DMS79 (cell line): ENCODE results near the gene KCTD11.
"Not testable (repeated sequence)": the region's sequence is repeated elsewhere in the genome, so short reads cannot be mapped to it uniquely, and the experiment has no call there.

Experiments used
- DNase-seq: peaks from one replicate; lab custom pipeline; 2025; lab: John Stamatoyannopoulos, UW

The KCTD11 gene

DNA sequence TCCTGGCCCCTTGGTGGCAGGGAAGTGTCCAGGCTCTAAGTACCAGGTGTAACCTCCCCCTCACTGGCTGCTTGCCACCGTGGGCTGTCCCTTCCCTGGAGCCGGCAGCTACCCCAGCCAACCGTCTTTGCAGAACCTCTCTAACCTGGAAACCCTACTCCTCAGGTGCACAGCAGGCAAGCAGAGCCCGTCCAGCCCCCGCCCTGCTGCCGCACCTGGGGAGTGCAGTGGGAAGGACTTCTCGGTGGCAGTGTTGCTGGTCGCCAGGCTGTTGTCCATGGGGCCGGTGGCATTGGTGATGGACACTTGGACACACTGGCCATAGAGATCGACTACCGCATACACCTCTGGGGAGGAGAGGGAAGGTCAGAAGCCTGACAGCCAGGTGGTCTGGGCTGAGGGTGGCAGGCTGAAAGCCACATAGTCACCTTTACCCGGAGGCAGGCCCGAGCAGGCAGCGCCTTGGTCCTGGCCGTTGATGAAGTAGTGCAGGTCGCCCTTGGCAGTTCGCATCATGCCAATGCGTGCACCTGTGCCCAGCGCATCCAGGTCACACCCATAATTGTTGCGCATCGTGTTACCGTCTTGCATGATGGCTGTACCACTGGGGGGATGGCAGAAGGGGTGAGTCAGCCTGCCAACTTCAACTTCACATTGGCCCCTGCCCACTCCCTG lies 29.3 kb upstream of the KCTD11 start:
- no peak for DNase-seq

DNA sequence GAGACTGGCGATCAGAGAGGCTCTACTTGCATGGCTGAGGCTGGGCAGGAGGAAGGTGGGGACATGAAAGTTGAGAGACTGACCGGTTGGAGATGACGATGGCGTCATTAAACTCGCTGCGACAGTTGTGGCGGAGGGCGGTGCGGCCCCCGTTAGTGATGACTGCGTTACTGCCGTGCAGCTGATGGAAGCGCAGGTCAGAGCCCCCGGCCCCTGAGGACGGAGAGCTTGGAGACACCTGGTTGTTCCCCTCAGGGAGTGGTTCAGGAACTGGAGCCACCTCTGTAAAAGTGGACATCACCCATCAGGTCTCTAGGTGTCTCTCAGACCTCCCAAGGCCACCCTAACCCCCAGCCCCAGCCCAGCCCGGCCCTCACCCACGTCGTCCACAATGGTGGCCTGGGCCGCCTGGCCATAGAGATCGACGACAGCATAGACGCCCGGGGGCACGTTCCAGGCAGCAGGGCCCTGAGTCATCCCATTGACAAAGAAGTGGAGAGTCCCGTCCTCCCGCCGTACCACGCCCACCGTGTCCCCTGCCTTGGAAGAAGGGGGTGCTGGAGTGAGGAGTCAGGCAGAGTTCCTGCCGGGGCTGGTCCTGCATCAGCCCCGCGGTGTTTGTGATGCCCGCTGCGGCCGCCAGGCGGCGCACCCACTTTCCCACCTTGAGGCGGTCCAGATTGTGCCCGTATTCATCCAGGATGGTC lies 28.1 kb upstream of the KCTD11 start:
- DNase-seq = no peak

DNA sequence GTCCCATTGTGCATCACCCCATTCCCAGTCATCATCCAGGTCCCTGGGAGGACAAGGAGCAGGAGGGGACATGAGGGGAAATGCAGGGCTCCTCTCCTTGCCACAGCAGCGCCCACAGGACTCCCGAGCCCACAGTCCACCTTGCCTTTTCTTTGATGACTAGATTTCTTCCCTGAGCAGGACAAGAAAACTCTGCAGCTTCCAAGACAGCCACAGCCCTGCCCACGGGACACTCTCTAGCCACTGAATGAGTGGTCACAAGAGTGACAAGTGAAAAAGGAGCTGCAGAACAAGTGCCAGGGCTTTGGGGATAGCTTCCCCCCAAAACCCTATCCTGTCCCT lies 27.6 kb upstream of the KCTD11 start:
- no peak for DNase-seq

DNA sequence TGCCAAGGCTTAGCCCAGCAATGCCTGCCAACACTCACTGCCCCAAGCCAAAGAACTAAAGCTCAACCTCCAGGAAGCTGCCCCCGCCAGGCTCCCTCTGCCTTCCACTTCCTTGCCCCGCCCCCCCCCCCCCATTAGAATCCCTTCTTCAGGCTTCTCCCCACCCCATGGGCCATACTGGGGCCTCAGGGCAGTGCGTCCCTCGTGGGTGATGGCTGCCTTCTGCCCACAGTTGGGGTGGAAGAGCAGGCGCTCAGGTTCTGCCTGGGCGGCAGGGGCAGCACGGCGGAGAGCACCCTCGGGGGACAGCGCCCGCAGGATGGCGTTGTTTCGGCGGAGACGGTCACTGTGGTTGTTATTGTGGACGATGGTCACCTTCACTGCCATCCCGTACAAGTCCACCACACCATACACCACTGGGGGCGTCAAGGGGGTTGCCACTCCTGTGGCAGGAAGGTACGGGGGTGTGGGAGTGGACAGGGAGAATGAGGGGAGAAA lies 26.9 kb upstream of the KCTD11 start:
- no peak for DNase-seq

DNA sequence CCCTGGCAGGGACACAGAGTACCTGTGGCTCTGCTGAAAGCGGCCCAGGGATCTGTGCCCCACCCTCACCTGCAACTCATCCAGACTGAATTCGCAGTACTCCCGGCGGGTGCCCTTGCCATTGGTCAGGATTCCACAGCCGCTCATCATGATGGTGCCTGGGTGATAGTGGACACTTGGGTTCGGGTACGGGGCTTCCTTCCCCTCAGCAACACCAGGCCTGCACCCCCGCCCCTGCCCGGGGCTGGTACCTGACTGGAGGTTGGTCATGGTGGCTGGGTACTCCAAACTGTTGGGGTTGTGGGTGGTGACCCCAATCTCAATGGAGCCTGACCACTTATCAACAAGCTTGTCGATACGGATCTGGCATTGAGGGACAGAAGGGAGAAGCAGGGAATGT lies 25.8 kb upstream of the KCTD11 start:
- DNase-seq = no peak

DNA sequence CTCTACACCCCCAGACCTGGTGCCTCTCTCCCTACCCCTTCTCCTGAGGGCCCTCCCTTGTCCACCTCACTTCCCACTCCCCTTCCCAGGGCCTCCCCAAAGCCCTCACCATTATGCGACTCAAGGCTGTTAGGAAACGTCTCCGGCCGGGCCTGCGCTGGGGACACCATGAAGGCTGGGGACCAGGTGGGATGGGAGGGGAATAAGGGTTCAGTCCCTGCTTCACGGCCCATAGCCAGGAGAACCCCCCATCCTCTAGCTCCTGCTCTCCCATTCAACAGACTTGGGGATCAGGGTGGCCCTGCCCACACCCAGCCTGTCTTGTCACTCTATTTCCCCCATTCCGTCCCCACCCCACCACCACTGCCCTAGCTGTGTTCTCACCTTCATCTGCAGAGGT lies 24.9 kb upstream of the KCTD11 start:
- DNase-seq = no peak

DNA sequence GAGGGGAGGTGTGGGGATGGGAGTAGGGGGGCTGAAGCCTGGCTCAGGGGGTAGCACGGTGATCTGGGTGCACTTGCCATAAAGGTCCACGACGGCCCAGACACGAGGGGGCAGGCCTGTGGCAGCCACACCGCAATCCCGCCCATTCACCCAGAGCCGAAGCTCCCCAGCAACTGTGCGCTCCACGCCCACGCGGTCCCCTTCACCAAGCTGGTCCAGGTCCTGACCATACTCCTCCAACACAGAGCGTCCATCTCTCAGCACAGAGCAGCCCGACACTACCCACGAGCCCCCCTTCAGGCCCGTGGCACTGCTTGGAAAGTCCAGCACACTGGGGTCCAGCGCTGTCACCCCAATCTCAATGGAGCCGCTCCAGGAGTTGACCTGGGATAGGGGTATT lies 24.5 kb upstream of the KCTD11 start:
- no peak for DNase-seq

DNA sequence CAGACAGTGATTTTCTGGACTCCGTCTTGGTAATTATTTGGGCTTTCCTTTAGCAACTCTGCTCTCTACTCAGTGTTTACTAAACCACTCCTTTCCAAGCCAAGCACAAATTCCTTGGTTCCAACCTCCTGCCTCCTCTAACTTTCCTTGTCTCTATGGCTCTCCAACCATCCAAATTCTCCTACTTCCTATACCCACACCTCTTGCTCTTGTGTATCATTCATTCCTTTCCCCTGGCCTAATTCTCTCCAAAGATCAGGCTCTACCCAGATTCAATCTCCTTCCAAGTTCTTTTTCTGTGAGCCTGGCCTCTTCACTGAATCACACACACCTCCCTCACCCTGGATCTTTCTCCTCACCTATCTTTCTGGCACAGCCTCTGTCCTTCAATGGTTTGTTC lies 24.0 kb upstream of the KCTD11 start:
- no peak for DNase-seq

DNA sequence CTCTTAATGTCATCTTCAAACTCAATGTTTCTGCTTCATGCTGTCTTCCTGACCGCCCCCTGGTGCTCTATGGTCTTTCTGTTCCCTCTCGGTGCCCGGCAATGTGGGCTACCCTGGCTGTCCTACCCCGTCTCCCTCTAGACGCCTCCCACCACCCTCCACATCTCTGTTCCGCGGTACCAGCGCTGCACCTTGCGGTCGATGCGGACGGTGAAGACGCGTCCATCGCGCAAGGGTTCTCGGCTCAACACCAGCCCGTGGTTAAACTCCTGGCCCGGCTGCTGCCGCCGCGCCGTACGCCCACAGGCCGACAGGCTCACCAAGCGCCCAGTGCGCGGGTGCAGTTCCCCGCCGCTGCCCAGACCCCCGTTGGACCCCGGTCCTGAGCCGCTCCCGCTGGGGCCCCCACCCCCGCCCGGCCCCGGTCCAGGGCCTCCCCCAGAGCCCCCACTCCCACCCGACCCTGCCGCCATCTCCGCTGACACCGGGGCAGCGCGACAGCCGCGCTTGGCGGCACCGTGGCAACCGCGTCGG lies 23.1 kb upstream of the KCTD11 start, which contains the start of gene NEURL4:
Gene NEURL4 (minus strand): TSS at position 496 of the 534 bp plus-strand sequence. CDS start 23 bp downstream, at position 473.
- DNase-seq = peak; percentile 7

DNA sequence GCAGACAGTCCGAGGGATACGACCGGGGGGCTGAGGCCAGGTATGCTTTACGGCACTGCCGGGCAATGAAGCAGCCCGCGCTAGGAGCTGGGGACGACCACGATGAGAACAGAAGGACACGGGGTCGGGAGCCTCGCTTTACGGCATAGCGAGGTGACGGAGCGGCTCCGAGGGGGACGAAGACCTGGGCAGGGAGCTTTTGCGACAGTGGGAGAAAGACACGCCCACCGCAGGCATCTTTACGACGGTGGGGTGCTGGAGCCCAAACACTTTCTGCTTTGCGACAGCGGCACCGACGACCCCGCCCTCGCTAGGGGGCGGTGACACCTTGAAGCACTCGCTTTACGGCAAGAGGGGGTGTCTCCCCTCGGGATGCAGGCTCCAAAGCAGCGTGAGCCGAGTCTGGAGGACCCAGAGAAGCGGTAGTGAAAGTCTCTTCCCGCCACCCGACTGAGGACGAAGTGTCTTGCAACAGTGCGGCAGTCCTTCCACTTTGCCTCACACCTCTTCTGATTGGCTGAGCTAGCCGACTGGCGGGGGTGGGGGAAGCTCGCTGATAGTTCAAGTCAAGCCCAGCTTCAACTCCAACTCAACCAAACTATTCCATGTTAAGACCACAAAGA lies 22.5 kb upstream of the KCTD11 start:
- peak; percentile 98 for DNase-seq

DNA sequence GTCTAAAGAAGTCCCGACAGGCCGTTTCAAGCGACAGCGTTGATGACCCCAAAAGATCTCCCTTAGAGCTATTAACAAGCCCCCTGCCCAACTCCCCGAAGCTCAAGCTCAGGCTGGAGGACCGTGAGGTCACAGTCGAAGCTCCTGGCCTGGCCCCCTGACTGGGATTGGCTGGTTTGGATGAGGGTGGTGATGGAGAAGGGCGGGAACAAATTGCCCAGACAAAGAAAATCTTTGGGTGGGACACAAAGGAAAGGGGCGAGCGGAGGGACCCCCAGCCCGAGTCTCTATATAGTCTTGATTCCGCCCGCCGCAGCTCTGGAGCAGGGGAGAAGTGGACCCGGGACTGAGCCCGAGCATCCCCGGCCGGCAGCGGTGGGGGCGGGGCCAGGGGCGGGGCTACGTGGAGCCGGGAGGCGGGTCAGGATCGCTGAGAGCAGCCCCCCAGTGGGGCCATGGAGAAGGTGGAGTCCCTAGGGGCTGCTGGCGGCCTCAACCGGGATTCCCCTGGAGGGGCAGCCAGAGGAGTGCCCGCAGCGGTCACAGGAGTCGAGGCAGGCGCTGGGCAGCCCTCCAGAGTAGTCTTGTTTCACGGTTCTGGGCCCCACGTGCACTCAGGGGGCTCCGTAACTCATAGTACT lies 21.8 kb upstream of the KCTD11 start:
- peak; percentile 75 for DNase-seq

DNA sequence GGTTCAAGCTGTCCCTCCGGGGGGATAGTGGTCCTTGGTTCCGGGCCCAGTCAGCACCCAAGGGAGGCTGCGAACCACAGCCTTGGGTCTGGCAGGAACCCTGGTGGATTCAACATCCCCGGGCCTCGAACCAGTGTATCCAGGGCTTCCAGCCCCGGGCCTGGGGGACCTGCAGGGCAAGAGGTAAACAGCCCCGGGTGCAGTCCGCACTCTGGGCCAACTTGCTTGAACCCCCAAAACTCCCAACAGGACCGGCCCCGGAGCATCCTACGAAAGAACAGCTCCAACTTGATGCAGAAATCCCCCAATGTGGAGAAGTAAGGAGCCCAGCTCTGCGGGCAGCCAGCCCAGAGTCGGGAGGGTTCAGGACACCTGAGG lies 21.3 kb upstream of the KCTD11 start:
- no peak for DNase-seq

DNA sequence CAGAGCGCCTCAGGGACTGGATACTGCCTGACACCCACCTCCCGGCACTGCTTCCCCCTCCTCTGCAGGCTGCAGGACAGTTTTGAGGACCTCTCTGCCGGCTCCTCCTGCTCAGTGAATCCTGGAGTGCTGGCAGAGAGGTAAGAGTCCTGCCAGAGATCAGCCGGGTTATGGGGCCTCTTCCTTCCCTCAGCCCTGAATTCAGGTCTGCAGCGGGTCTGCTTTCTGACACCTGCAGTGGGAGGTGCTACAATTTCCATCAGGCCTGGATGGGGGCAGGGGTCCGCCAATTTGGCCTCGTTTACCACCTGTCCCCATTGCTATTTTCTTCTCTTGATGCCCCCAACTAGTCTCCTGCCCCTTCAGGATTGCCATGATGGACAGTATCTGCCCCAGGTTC lies 19.9 kb upstream of the KCTD11 start:
- no peak for DNase-seq

DNA sequence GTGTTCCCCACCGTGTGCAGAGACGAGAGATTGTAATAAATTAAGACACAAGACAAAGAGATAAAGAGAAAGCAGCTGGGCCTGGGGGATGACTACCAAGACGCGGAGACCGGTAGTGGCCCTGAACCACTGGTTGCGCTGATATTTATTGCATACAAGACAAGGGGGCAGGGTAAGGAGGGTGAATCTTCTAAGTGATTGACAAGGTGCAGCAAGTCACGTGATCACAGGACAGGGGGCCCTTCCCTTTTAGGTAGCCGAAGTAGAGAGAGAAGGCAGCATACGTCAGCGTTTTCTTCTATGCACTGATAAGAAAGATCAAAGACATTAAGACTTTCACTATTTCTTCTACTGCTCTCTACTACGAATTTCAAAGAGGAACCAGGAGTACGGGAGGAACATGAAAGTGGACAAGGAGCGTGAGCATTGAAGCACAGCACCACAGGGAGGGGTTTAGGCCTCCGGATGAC lies 19.3 kb upstream of the KCTD11 start:
- not testable (repeated sequence) for DNase-seq

DNA sequence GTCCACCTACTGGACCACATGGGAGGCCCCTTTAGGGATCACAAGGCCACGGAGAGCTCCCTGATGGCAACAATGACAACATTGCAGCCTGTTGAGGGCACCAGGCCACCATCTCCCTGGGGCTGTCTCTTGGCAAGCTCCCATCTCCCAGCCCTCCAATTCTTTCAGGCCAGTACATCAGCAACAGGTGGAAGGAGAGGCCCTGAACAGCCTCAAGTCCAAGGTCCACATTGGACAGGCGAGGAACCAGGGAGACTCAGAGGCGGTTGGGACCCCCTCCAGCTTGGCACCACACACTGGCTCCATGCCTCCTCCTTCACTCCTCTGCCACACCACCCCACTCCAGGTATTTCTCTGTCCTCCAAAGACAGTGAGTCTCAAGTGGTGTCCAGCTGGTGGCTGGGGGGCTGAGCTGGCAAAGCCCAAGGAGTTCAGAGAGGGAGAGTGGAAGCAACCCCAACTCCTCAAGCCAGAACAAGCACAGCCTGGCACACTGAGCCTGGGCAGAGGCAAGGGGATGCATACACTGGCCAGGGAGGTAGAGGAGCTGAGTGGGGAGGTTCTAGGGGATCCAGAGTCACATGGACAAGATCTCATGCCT lies 16.9 kb upstream of the KCTD11 start:
- no peak for DNase-seq

DNA sequence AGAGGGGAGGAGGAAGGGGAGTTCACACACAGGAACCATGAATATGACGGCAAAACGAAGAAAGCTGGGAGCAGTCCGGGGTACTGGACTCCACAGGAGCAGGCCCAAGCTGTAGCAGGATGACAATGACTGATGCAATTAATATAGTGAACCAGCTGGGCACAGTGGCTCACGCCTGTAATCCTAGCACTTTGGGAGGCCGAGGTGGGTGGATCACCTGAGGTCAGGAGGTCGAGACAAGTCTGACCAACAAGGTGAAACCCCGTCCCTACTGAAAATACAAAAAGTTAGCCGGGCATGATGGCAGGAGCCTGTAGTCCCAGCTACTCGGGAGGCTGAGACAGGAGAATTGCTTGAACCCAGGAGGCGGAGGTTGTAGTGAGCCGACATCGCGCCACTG lies 16.2 kb upstream of the KCTD11 start:
- DNase-seq = not testable (repeated sequence)

DNA sequence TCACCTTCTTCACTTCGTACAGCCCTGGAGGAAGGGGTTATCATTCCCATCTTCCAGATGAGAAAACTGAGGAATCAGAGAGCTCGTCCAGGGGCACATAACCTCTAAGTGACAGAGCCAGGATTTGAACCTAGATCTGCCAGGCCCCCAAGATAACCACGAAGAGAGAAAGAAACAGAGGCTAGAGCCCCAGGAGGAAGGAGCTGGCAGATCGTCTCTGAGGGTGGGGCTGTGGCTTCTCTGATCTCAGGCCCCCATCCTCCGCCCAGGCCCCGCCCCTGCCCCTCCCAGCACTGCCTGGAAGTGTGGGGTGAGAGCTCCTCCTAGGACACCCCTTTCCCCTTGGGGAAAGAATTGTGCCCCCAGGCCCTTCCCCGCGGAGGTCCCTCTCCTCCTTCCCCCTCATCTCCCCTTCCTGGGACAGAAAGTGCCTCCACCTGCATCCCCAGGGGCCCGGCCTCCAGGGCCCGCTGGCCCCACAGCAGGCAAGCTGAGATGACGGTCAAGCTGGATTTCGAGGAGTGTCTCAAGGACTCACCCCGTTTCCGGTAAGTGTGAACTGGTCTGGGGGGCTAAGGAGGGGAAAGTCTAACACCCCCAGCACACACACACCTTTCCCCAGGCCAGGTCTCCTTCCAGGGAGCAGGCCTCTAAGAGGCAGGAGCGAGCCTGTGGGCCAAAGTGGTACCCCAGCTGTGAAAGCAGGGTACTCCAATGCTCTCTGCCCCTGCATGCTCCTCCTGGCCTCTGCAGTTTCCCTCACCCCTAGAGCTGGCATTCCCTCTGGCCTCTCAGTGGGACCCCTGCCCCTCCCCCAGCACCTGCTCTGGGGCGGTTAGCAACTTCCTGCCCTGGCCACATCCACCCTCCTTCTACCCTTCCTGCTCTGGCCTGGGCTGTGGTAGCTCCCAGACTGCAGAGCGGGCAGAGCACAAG lies 15.5 kb upstream of the KCTD11 start, which contains the start of gene ACAP1:
Gene ACAP1 (plus strand): TSS at position 290 of the 936 bp plus-strand sequence. CDS start 206 bp downstream, at position 496.
- DNase-seq = no peak

DNA sequence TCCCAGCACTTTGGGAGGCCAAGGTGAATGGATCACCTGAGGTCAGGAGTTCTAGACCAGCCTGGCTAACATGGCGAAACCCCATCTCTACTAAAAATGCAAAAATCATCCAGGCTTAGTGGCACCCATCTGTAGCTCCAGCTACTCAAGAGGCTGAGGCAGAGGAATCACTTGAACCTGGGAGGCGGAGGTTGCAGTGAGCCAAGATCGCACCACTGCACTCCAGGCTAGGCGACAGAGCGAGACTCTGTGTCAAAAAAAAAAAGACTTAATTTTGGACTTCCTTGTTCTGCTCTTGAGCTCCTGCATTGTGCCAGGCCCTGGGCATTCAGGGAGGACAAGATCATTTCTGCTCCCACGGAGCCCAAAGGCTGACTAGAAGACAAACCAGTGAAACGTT lies 14.4 kb upstream of the KCTD11 start:
- not testable (repeated sequence) for DNase-seq

DNA sequence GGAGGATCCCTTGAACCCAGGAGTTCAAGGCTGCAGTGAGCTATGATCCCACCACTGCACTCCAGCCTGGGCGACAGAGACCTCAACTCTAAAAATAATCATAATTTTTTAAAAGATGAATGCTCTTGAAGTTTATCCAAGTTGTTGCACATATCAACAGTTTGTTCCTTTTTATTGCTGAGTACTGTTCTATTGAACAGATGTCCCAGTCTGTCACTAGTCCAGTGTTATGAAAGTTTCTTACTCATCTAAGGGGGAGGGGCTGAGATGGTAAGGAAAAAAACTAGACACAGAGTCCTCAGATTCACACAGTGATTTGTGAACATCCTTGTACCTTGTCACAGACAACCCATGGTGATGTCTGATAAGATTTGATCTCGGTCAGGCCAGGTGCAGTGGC lies 11.8 kb upstream of the KCTD11 start:
- no peak for DNase-seq

DNA sequence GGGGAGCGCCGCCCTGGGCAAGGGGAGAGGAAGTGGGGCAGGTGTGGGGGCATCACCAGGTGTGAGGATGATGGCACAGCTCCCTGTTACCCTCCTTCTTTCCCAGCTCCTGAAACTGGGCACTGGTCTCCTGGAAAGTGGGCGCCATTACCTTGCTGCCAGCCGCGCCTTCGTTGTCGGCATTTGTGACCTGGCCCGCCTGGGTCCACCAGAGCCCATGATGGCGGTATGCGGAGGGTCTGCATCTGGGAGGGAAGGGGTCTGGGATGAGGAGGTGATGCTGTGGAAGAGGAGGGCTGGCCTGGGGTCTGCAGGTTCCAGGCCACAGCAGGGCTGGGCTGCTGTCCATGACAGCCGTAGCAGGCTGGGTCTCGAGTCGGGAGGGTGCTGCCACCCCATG lies 10.1 kb upstream of the KCTD11 start:
- DNase-seq = no peak

DNA sequence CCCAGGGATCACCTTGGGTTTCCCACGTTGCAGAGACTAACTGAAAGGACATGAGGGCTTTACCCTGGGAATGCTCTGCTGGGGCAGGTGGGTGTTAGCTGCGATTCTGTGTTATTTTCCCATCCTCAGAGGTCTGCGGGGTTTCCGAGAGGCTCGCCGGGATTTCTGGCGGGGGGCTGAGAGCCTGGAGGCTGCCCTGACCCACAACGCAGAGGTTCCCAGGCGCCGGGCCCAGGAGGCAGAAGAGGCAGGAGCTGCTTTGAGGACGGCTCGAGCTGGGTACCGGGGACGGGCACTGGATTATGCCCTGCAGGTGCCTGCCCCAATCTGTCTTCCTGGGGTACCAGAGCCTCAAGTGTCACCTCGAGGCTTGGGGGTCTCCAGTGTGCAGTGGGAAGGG lies 8.7 kb upstream of the KCTD11 start:
- no peak for DNase-seq
